HepG2 (cell line): ENCODE measurements around the gene CLP1. TPM values are rescaled to one million over a fixed set of nuclear protein-coding genes. Genes with fewer than 3 reads are reported as not detected.

ENCODE experiments used
- ATAC-seq: fragments of 200-7000 bp; cut with Tn5 transposase; 3 replicates; pipeline ENCODE4 v1.9.1; 2020; ENCODE audit warnings: mild to moderate bottlenecking, moderate library complexity
- BruUV-seq: library from RNA; stranded (reverse); fragments of 400-500 nt; replicated peaks from 2 replicates; lab custom pipeline; 2021; lab: Mats Ljungman, UMichigan
- CTCF ChIA-PET: fragments of 300-600 bp; formaldehyde crosslinking; extraction: SDS; loops from one replicate; lab custom pipeline; 2021; ENCODE audit warnings: low total read pairs, inconsistent platforms, low intra/inter-chr PET ratio; lab: Yijun Ruan, JAX
- POLR2A ChIA-PET: fragments of 350-600 bp; sonication (Branson Sonifier 250); formaldehyde crosslinking; loops from one replicate; lab custom pipeline; 2020; ENCODE audit warnings: antibody characterized with exemption, inconsistent platforms; lab: Yijun Ruan, JAX
- DNase-seq: peaks from one replicate; pipeline ENCODE4 v3.0.0-alpha.2; 2015; ENCODE audit warnings: low spot score
- FAIRE-seq: peaks from 3 replicates; lab custom pipeline; 2011; peaks lifted over from hg19 to GRCh38; lab: Jason Lieb, UNC
- H2AFZ ChIP-seq: one replicate; pipeline ENCODE4 v1.6.1; 2011; ENCODE audit warnings: low read length, inconsistent platforms
- H3K27ac ChIP-seq: fragments of 300-600 bp; 3 replicates; pipeline ENCODE4 v1.8.0; 2011; ENCODE audit warnings: mixed run types, mild to moderate bottlenecking, mixed read lengths, low read length, inconsistent platforms; ENCODE audit not compliant: insufficient read depth; ENCODE audit errors: extremely low read length
- H3K27me3 ChIP-seq, 2 experiments: fragments of 200-600 bp in 1 of 2; 2 replicates in 1 of 2; 3 replicates in 1 of 2; pipeline versions ENCODE4 v1.6.0 to v1.8.0; 2011; ENCODE audit warnings: low read length in 2 of 2, mild to moderate bottlenecking in 2 of 2, moderate library complexity in 2 of 2, inconsistent platforms in 1 of 2; ENCODE audit not compliant: insufficient read depth in 2 of 2, control insufficient read depth in 1 of 2
- H3K36me3 ChIP-seq, 2 experiments: fragments of 200-600 bp in 1 of 2; replicated peaks in 1 of 2; 2 replicates in 1 of 2; 3 replicates in 1 of 2; pipeline versions ENCODE4 v1.5.1 to v1.8.0; 2011; ENCODE audit warnings: low read length in 2 of 2, inconsistent platforms in 1 of 2; ENCODE audit not compliant: insufficient read depth in 2 of 2, control insufficient read depth in 1 of 2
- H3K4me1 ChIP-seq: 2 replicates; pipeline ENCODE4 v1.5.1; 2012; ENCODE audit warnings: low read length, inconsistent platforms; ENCODE audit not compliant: insufficient read depth
- H3K4me2 ChIP-seq: 2 replicates; pipeline ENCODE4 v1.6.0; 2011; ENCODE audit warnings: low read depth, low read length, inconsistent platforms
- H3K4me3 ChIP-seq, 3 experiments: fragments of 200-600 bp in 1 of 3; sonication (generic), shearing (Covaris generic) in 1 of 3; replicated peaks in 1 of 3; 2 replicates each; pipeline ENCODE4 v1.5.1; 2011 to 2016; ENCODE audit warnings: low read length in 3 of 3, inconsistent platforms in 2 of 3, low read depth in 2 of 3, mild to moderate bottlenecking in 2 of 3, control low read depth in 1 of 3, mixed read lengths in 1 of 3; ENCODE audit not compliant: insufficient read depth in 1 of 3
- H3K79me2 ChIP-seq: one replicate; pipeline ENCODE4 v1.6.1; 2011; ENCODE audit warnings: low read length, inconsistent platforms; ENCODE audit not compliant: insufficient read depth
- H3K9ac ChIP-seq: 2 replicates; pipeline ENCODE4 v1.6.0; 2011; ENCODE audit warnings: mild to moderate bottlenecking, low read depth, low read length, inconsistent platforms; ENCODE audit not compliant: insufficient read depth
- H3K9me3 ChIP-seq: 2 replicates; pipeline ENCODE4 v1.5.1; 2012; ENCODE audit warnings: mild to moderate bottlenecking, low read length
- H4K20me1 ChIP-seq: 2 replicates; pipeline ENCODE4 v1.6.0; 2011; ENCODE audit warnings: inconsistent platforms, mild to moderate bottlenecking, low read length, moderate library complexity; ENCODE audit not compliant: insufficient read depth
- FOSL2 ChIP-seq: sonication (generic); formaldehyde crosslinking; IDR thresholded peaks from 2 replicates; pipeline ENCODE4 v1.4.0; 2020; ENCODE audit warnings: missing genetic modification reagents
- HNRNPK ChIP-seq: fragments of 200-400 bp; formaldehyde crosslinking; IDR thresholded peaks from 2 replicates; pipeline ENCODE4 v1.6.1; 2018; ENCODE audit warnings: low read length, low read depth, moderate library complexity, mild to moderate bottlenecking; ENCODE audit not compliant: poor library complexity, severe bottlenecking
- KDM6A ChIP-seq: IDR thresholded peaks from 2 replicates; pipeline ENCODE4 v1.6.1; 2016; ENCODE audit warnings: low read depth
- REXO4 ChIP-seq: sonication (generic); formaldehyde crosslinking; IDR thresholded peaks from 2 replicates; pipeline ENCODE4 v1.8.0; 2022; ENCODE audit warnings: missing genetic modification reagents, mild to moderate bottlenecking, borderline replicate concordance
- ZNF143 ChIP-seq: sonication (generic); formaldehyde crosslinking; IDR thresholded peaks from 2 replicates; pipeline ENCODE4 v1.4.0; 2020; ENCODE audit warnings: missing genetic modification reagents
- ZSCAN22 ChIP-seq: sonication (generic); formaldehyde crosslinking; IDR thresholded peaks from 2 replicates; pipeline ENCODE4 v1.4.0; 2020; ENCODE audit warnings: mild to moderate bottlenecking, missing genetic modification reagents
- in situ Hi-C: cut with HindIII; loops from 2 replicates; pipeline ENCODE4 v1.10.0; 2017; ENCODE audit warnings: low pct_unique_long_range_greater_than_20kb; ENCODE audit not compliant: extremely low pct_ligation_motif_present
- intact Hi-C: fragments of 100-400 bp; cut with micrococcal nuclease; formaldehyde crosslinking; loops from one replicate; pipeline ENCODE4 v1.10.0; 2022; ENCODE audit not compliant: unreplicated experiment
- polyA plus RNA-seq, 8 experiments: library from polyadenylated mRNA; depleted of rRNA in 3 of 8; stranded (reverse) in 7 of 8; unstranded in 1 of 8; fragments of >200 nt; fragmentation: Illumina TruSeq in 4 of 8; extraction: Trizol in 4 of 8; gene quantifications; 2 replicates each; pipeline versions ENCODE4 v1.2.1 to v1.2.3, GENCODE V29; 2011 to 2016; ENCODE audit warnings: low read depth in 4 of 8, missing spikeins in 1 of 8, mixed read lengths in 1 of 8; ENCODE audit not compliant: insufficient read depth in 1 of 8
- total RNA-seq, 5 experiments: library from RNA; depleted of rRNA; stranded (reverse); fragments of >200 nt; fragmentation: Illumina TruSeq; extraction: Trizol; gene quantifications; 2 replicates each; pipeline ENCODE4 v1.2.3, GENCODE V29; 2016; ENCODE audit warnings: low read depth in 1 of 5
- TF ChIP-seq, protein P1 (sequence below): IDR thresholded peaks from 2 replicates; pipeline ENCODE4 v1.6.1; 2012; ENCODE audit warnings: low read length, improper control_type of control experiment

CLP1 gene
- total and polyA plus RNA-seq, 2 of the 13 experiments (the other 11 are each of a cell fraction or from before 2014, with no cell fraction given): 14.6 to 24.8 TPM

DNA sequence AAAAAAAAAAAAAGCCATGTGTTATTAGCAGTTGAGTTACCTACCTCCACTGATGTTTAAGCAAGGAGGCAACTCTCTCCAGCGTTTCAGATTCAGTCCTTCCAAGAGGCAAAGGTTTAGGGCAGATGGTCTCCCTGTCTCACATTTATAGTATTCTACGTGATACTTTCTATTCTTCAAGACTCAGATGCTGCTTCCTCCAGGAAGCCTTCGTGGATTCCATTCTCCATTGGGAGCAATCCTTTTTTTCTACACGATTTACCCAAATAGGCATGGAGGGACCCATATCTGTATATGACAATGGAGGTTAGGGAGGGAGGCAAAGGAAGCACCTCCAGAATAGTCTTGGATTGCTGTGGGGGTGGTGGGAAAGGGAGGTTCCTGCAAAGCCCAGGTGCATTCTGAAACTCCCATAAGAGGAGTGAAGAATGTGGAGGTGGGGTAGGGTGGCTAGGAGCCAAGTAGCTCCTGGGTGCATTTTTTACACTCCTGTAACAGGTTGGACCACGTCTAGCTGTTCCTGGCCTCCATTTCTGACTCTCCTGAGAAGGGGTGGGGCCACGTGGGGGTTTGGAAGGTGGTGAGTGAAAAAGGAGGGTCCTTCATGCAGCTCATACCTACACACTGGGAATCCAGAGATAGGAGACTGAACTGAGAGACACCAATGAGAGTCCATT, 24.0 kb upstream of the CLP1 start (continued):
- TF ChIP-seq, protein P1, sequence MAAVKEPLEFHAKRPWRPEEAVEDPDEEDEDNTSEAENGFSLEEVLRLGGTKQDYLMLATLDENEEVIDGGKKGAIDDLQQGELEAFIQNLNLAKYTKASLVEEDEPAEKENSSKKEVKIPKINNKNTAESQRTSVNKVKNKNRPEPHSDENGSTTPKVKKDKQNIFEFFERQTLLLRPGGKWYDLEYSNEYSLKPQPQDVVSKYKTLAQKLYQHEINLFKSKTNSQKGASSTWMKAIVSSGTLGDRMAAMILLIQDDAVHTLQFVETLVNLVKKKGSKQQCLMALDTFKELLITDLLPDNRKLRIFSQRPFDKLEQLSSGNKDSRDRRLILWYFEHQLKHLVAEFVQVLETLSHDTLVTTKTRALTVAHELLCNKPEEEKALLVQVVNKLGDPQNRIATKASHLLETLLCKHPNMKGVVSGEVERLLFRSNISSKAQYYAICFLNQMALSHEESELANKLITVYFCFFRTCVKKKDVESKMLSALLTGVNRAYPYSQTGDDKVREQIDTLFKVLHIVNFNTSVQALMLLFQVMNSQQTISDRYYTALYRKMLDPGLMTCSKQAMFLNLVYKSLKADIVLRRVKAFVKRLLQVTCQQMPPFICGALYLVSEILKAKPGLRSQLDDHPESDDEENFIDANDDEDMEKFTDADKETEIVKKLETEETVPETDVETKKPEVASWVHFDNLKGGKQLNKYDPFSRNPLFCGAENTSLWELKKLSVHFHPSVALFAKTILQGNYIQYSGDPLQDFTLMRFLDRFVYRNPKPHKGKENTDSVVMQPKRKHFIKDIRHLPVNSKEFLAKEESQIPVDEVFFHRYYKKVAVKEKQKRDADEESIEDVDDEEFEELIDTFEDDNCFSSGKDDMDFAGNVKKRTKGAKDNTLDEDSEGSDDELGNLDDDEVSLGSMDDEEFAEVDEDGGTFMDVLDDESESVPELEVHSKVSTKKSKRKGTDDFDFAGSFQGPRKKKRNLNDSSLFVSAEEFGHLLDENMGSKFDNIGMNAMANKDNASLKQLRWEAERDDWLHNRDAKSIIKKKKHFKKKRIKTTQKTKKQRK: no peak
- no peak for TF ChIP-seq ZNF143
- no peak for TF ChIP-seq FOSL2 (CRISPR knock-in tag)
- TF ChIP-seq HNRNPK: no peak
- TF ChIP-seq REXO4: no peak

DNA sequence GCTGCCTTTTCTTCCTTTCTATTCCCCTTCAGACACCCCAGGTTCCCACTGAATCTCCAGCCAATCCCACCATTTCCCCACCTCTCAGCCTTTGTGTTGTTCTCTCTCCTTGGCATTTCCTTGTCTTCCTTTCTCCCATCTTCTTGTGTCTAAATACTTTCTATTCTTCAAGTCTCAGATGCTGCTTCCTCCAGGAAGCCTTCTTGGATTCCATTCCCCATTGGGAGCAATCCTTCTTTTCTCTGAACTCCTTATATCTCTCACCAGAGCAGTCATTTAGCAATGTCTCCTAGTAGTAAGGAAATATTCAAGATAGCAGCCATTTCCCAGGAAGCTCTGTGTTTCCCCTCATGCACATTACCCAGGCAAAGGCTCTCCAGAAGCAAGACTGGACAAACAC, 23.3 kb upstream of the CLP1 start:
- Histone ChIP-seq H3K4me2 (no peak overlapping the region), H3K27ac (no peak overlapping the region), H3K27me3 (no peaks in the 10 kb centered on the region; a peak in 1 of 5 replicates), H3K4me3 (no peak overlapping the region), H3K9me3 (no peaks in the 10 kb centered on the region), H4K20me1 (no peaks in the 10 kb centered on the region), H3K79me2 (no peaks in the 10 kb centered on the region), H2AFZ (no peak overlapping the region), H3K9ac (no peak overlapping the region), H3K36me3 (no peaks in the 10 kb centered on the region), H3K4me1 (peaks cover 11% of the 10 kb centered on the region)
- DNase-seq (no peak), ATAC-seq (no peak), FAIRE-seq (no peak)
- ChIA-PET POLR2A (no interaction called here), CTCF (no interaction called here)
- in situ Hi-C loops (no loop called here), intact Hi-C loops (loop anchor here (5.0 kb wide), 1 partner anchor 37 kb away; the partner anchor contains the start of gene SERPING1)
- no TSS peak for BruUV-seq
- TF ChIP-seq ZSCAN22 (CRISPR knock-in tag): no peak
- no peak for TF ChIP-seq KDM6A (CRISPR knock-in tag)
